Karpas-422 (cell line): ENCODE data around the gene FAH. TPM values are rescaled to one million over a fixed set of nuclear protein-coding genes. Genes with fewer than 3 reads are reported as not detected.
"Not testable (repeated sequence)": the region's sequence is repeated elsewhere in the genome, so short reads cannot be mapped to it uniquely, and the experiment has no call there.

Source experiments
- DNase-seq: peaks from one replicate; pipeline ENCODE4 v3.0.0-alpha.2; 2015
- H2AFZ ChIP-seq: fragments of 200-600 bp; sonication (generic); 2 replicates; pipeline ENCODE4 v1.6.1; 2014; ENCODE audit warnings: antibody characterized with exemption, low read length, mixed read lengths
- H3K27ac ChIP-seq: fragments of 200-600 bp; sonication (generic); 2 replicates; pipeline ENCODE4 v1.5.1; 2014; ENCODE audit warnings: mild to moderate bottlenecking, low read length, moderate library complexity
- H3K27me3 ChIP-seq: fragments of 200-600 bp; sonication (generic); 2 replicates; pipeline ENCODE4 v1.6.1; 2014; ENCODE audit warnings: low read length, mixed read lengths
- H3K36me3 ChIP-seq: fragments of 200-600 bp; sonication (generic); 2 replicates; pipeline ENCODE4 v1.6.1; 2014; ENCODE audit warnings: low read length, mixed read lengths; ENCODE audit not compliant: insufficient read depth
- H3K4me1 ChIP-seq: fragments of 200-600 bp; sonication (generic); 2 replicates; pipeline ENCODE4 v1.6.1; 2014; ENCODE audit warnings: mild to moderate bottlenecking, low read length, mixed read lengths
- H3K4me2 ChIP-seq: fragments of 200-600 bp; sonication (generic); 2 replicates; pipeline ENCODE4 v1.6.1; 2014; ENCODE audit warnings: low read length, low read depth, mild to moderate bottlenecking; ENCODE audit not compliant: poor library complexity, severe bottlenecking
- H3K4me3 ChIP-seq: fragments of 200-600 bp; sonication (generic); 2 replicates; pipeline ENCODE4 v1.5.1; 2014; ENCODE audit warnings: mild to moderate bottlenecking, antibody characterized with exemption, low read length, mixed read lengths
- H3K79me2 ChIP-seq: fragments of 200-600 bp; sonication (generic); 2 replicates; pipeline ENCODE4 v1.6.1; 2014; ENCODE audit warnings: mild to moderate bottlenecking, low read length, mixed read lengths
- H3K9ac ChIP-seq: fragments of 200-600 bp; sonication (generic); 2 replicates; pipeline ENCODE4 v1.6.0; 2014; ENCODE audit warnings: low read length
- H3K9me2 ChIP-seq: fragments of 200-600 bp; sonication (generic), shearing (Covaris generic); replicated peaks from 2 replicates; pipeline ENCODE4 v1.6.0; 2014; ENCODE audit warnings: mild to moderate bottlenecking, low read length, moderate library complexity; ENCODE audit not compliant: insufficient read depth
- H3K9me3 ChIP-seq: fragments of 300-700, 200-600 bp; sonication (generic); 2 replicates; pipeline ENCODE4 v1.6.1; 2014; ENCODE audit warnings: low read length, mixed read lengths
- H4K20me1 ChIP-seq: fragments of 200-600 bp; sonication (generic); 2 replicates; pipeline ENCODE4 v1.6.1; 2014; ENCODE audit warnings: mild to moderate bottlenecking, antibody characterized with exemption, low read length, low read depth; ENCODE audit not compliant: insufficient read depth
- total RNA-seq: library from RNA; depleted of rRNA; stranded (reverse); fragments of >200 nt; shearing (Covaris generic); gene quantifications from 2 replicates; pipeline ENCODE4 v1.2.3, GENCODE V29; 2014; ENCODE audit warnings: low replicate concordance

FAH gene
- total RNA-seq, 1 experiment from 2014 or later = 38.8 TPM

DNA sequence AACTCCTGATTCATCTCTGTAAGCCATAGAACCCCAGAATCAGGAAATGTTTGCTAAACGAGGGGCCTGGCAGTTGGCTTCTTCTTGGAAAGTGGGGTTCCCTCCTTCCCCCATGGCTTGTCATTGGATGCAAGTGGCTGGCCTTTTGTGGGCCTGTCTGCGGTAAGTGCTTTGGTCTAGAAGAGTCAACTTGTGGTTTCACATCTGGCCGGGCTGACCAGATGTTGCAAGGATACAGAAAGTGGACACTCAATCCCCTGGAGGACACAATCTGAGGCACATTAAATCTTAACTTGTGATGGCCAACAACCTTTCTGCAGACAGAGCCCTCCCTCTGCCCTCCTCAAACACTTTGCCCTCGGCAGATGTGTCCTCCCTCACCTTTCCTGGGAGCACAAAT, 1.1 kb downstream of the FAH start:
- H3K9ac ChIP-seq = peak overlapping the region; percentile 90
- no peaks in the 10 kb centered on the region for H3K36me3 ChIP-seq
- no peaks in the 10 kb centered on the region for H3K27me3 ChIP-seq
- H3K4me2 ChIP-seq = peak overlapping the region; percentile 92
- no peaks in the 10 kb centered on the region for H4K20me1 ChIP-seq
- DNase-seq = no peak
- H3K9me2 ChIP-seq = no peaks in the 10 kb centered on the region
- peaks cover 17% of the 10 kb centered on the region for H3K79me2 ChIP-seq
- H3K4me3 ChIP-seq = peak overlapping the region; percentile 86
- peaks cover 18% of the 10 kb centered on the region for H3K4me1 ChIP-seq
- no peaks in the 10 kb centered on the region for H3K9me3 ChIP-seq
- no peak overlapping the region for H2AFZ ChIP-seq
- H3K27ac ChIP-seq = peak overlapping the region; percentile 28; the same call in 1 of the 2 replicates

DNA sequence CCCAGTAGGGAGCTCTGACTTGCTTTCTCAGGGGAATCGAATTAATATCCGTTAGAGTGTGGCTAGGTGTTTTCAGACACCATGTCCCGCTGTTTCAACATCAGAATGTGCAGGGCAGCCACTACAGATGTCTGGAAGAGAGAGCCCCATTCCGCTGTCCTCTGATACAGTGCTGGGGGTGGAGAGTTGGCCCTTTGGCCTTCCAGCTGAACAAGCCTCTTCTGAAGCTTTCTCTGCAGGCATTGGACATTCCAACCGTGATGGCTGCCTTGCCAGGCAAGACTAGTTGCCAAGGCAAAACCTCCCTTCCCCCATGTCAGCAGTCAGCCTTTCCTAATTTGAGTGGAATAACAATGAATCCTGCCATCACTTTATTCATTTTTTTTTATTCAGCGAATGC, 1.5 kb downstream of the FAH start:
- H3K4me3 ChIP-seq = peak overlapping the region; percentile 86; the same call in 1 of the 2 replicates
- peak overlapping the region; percentile 90; the same call in 1 of the 2 replicates for H3K9ac ChIP-seq
- no peaks in the 10 kb centered on the region for H4K20me1 ChIP-seq
- DNase-seq = no peak
- H3K27me3 ChIP-seq = no peaks in the 10 kb centered on the region
- peaks cover 18% of the 10 kb centered on the region for H3K4me1 ChIP-seq
- no peak overlapping the region for H3K27ac ChIP-seq
- peak overlapping the region; percentile 92 for H3K4me2 ChIP-seq
- no peaks in the 10 kb centered on the region for H3K36me3 ChIP-seq
- H3K9me3 ChIP-seq = no peaks in the 10 kb centered on the region
- no peak overlapping the region for H2AFZ ChIP-seq
- H3K79me2 ChIP-seq = peaks cover 17% of the 10 kb centered on the region
- H3K9me2 ChIP-seq = no peaks in the 10 kb centered on the region

- Histone ChIP-seq H3K79me2 (peaks cover 17% of the 10 kb centered on the region), H3K9me2 (no peaks in the 10 kb centered on the region), H2AFZ (no peak overlapping the region), H3K4me3 (no peak overlapping the region), H4K20me1 (no peaks in the 10 kb centered on the region), H3K27ac (no peak overlapping the region), H3K27me3 (no peaks in the 10 kb centered on the region), H3K4me2 (no peak overlapping the region), H3K9ac (no peak overlapping the region), H3K9me3 (no peaks in the 10 kb centered on the region), H3K4me1 (peaks cover 18% of the 10 kb centered on the region), H3K36me3 (no peaks in the 10 kb centered on the region)
- DNase-seq = no peak
Observed at GRCh38 chr15:80155001-80155377, 2.2 kb downstream of the FAH start.

GRCh38 chr15:80155378-80156175, 2.8 kb downstream of the FAH start:
- not testable (repeated sequence) for H2AFZ ChIP-seq, H3K9me3 ChIP-seq, H3K36me3 ChIP-seq, H4K20me1 ChIP-seq, H3K9ac ChIP-seq, H3K27ac ChIP-seq, H3K9me2 ChIP-seq, H3K4me3 ChIP-seq, DNase-seq, H3K27me3 ChIP-seq, H3K4me2 ChIP-seq
- peaks cover 18% of the 10 kb centered on the region for H3K4me1 ChIP-seq
- peaks cover 17% of the 10 kb centered on the region for H3K79me2 ChIP-seq

DNA sequence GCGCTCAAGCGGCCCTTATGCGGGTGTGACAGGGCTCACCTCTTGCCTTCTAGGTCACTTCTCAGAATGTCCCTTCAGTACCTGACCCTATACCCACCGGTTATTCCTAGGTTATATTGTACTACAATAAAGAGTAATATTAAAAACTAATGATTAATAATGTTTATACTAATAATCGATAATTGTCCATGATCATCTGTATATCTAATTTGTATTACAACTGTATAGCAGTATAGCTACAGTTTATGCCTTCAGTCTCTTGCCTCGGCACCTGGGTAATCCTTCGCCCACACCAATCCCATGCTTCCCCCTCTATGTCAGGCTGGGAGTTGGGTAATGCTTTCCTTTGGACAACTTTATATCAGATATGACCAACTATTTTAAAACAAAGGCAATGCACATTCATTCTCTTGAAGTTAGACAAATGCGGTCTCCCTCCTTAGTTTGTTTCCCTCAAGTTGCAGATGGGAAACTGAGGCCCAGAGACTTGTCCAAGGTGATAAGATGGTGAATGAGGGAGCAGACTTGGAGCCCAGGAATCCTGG, 3.4 kb downstream of the FAH start:
- Histone ChIP-seq H2AFZ (no peak overlapping the region), H3K79me2 (peaks cover 17% of the 10 kb centered on the region), H3K4me2 (no peak overlapping the region), H3K36me3 (no peaks in the 10 kb centered on the region), H3K27me3 (no peaks in the 10 kb centered on the region), H3K4me3 (no peak overlapping the region), H4K20me1 (no peaks in the 10 kb centered on the region), H3K27ac (no peak overlapping the region), H3K4me1 (peaks cover 18% of the 10 kb centered on the region), H3K9me3 (no peaks in the 10 kb centered on the region), H3K9me2 (no peaks in the 10 kb centered on the region), H3K9ac (no peak overlapping the region)
- DNase-seq = no peak

DNA sequence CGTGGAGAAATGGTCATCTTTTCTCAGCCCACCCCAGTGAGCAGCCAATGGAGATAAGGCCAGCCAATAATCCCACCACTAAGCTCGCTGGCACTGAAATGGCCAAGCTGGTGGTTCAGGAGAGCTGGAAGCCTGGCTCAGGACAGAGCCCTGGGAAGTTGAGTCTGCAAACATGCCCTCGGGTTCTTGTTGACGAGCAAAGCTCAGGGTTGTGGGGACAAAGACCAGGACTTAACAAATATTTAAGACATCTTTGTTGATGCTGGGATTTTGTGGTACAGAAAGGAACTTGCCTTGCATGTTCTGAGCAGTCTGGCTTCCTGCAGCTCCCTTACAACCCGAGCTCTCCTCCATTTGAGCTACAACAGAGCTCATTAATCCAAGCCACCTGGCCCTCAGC, 4.4 kb downstream of the FAH start:
- no peak for DNase-seq
- Histone ChIP-seq H3K4me1 (peaks cover 12% of the 10 kb centered on the region), H3K36me3 (no peaks in the 10 kb centered on the region; the same call in 1 of the 2 replicates)

DNA sequence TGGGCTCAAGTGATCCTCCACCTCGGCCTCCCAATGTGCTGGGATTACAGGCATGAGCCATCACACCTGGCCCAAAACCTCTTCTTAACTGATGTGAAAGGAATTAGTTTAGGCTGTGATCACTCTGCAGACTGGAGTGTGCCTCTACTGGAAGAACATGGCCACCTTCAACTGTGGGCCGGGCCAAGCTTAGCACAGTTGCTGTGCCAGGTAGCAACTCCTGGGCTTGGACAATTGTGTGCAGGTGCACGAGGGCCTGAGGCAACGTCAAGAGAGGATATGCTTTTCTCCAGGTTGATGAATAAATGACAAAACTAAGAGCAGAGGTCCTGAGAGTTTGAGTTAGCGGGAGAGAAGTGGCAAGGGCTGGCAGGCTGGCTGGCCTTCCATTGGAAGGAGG, 6.5 kb downstream of the FAH start:
- H2AFZ ChIP-seq = no peak overlapping the region
- H3K27me3 ChIP-seq = no peaks in the 10 kb centered on the region
- peaks cover 2% of the 10 kb centered on the region for H3K4me1 ChIP-seq
- no peak for DNase-seq
- no peak overlapping the region for H3K4me2 ChIP-seq
- H3K4me3 ChIP-seq = no peak overlapping the region
- H3K79me2 ChIP-seq = peaks cover 9% of the 10 kb centered on the region
- no peak overlapping the region for H3K9ac ChIP-seq
- peaks cover 2% of the 10 kb centered on the region for H3K36me3 ChIP-seq
- H4K20me1 ChIP-seq = no peaks in the 10 kb centered on the region
- H3K9me2 ChIP-seq = no peaks in the 10 kb centered on the region
- no peak overlapping the region for H3K27ac ChIP-seq
- no peaks in the 10 kb centered on the region for H3K9me3 ChIP-seq

More for the DNA sequence above, 4.4 kb downstream of the FAH start:
- H3K27ac ChIP-seq = no peak overlapping the region
- H3K9ac ChIP-seq = no peak overlapping the region
- peaks cover 17% of the 10 kb centered on the region for H3K79me2 ChIP-seq
- no peaks in the 10 kb centered on the region for H3K9me2 ChIP-seq
- H2AFZ ChIP-seq = no peak overlapping the region
- no peaks in the 10 kb centered on the region for H4K20me1 ChIP-seq
- no peaks in the 10 kb centered on the region for H3K27me3 ChIP-seq
- no peak overlapping the region for H3K4me3 ChIP-seq
- H3K9me3 ChIP-seq = no peaks in the 10 kb centered on the region
- no peak overlapping the region for H3K4me2 ChIP-seq

DNA sequence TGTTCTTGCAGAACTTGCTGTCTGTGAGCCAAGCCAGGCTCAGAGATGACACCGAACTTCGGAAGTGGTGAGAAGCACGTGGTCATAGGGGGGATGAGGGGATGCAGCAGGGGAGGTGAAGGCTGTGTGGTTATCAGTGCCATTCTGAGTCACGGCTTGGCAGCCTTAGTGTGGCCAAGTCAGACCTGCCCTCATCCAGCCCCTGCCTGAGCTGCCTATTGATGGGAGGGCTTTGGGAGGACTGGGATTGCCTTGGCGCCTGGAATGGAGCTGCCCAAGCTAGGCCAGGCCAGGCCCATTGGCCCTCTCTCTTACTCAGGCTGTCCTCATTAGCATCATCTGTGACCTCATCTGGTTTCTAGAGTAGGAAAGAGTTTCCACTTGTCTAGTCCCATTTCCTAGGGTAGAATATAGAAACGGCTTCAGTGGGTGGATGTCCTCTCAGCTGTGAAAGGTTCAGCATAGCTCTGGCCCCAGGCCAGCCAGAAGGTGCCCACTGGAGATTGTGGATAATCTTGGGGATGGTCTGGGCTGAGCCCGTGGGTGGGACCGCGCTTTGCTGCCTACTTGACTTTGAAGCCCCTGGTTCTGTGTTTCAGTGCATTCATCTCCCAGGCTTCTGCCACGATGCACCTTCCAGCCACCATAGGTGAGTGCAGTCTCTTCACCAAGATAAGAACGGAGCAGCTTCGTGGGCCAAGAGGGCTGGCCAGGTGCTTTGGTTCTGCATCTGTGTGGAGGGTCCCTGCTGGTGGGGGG, 7.2 kb downstream of the FAH start:
- Histone ChIP-seq H4K20me1 (no peaks in the 10 kb centered on the region), H3K36me3 (peaks cover 8% of the 10 kb centered on the region), H3K4me2 (no peak overlapping the region), H3K9ac (no peak overlapping the region), H2AFZ (no peak overlapping the region), H3K9me3 (no peaks in the 10 kb centered on the region), H3K27me3 (no peaks in the 10 kb centered on the region), H3K4me3 (no peak overlapping the region), H3K4me1 (no peaks in the 10 kb centered on the region), H3K9me2 (no peaks in the 10 kb centered on the region), H3K27ac (no peak overlapping the region), H3K79me2 (peaks cover 2% of the 10 kb centered on the region; the same call in 1 of the 2 replicates)
- DNase-seq = no peak
